HS-27A (cell line): ENCODE measurements around the gene RGS3.

Source experiments
- DNase-seq: peaks from one replicate; pipeline ENCODE4 v3.0.0-alpha.2; 2012; ENCODE audit warnings: low read depth, missing footprints

The RGS3 gene

DNA sequence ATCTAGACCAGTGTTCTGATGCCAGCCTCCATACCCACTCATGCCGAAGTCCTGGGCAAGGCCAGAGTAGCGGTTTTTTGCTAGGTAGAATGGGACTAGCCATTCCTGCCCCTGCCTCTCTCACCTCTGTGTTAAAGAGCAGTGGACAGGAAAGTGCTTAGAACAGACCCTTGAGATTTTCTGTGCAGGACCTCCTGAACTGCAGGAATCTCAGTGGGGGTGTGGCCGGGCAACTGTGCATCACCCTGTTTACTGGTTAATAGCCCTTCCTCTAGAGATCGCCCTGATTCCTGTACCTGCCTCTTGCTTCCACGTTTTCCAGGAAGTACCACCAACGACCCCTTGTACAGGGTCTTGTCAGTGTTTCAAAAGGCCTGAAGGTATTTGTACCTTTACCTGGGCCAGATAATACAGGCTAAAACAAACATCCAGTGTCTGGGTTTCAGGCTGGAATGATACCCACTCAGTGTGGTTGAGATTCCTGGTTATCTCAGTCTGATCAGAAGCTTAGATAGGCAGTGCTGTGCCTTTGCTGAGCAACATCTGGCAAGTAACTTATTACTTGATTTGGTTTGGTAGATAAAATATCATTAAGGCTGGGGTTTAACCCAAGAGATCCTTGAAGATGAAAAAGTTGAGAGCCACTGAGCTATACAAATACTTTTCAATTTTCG is 65.9 kb downstream of the RGS3 start:
- DNase-seq: no peak

DNA sequence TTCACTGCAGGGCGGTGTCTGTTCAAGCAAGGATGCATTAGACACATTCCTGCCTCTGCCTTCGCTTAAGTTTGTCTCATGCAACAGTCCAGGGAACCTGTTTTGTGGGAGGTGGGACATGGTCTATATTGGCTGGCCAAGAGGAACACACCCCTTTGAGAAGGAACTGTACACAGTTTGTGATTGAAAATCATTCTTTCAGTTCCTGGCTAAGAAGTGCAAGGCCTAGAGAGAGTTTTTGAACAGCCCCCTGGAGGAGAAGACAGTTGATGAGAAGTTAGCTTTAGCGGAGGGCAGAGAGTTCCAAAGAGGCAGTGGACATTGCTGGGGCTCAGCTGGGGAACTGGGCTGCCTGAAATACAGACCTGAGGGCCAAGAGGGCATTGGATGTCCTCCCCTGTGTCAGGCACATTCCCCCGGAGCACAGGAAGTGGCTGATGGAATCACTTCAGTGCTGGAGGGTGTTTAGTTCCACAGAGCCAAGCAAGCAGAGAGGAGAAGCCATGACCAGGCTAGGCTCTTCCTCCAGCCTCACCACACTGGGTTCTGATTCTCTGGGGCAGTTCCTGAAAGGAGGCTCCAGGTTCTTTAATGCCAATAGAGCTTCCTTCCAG is 66.6 kb downstream of the RGS3 start:
- DNase-seq: no peak

DNA sequence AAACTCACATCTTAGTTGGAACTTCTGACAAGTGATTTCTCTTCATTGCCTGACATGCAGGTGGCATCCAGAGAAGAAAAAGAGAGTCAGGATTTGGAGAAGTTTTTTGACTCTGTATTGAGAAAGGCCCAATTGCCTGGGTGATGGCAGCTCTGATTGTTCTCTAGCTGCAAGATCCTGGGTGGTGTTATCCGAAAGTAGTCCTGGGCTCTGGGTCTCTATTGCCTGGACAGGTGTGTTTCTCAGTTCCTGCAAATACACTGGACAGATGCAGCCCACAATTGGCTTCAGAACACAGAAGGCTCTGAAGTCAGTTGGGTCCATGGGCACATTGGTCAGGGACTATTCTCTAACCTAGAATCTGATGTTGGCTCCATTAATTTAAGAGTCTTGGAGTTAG is 67.4 kb downstream of the RGS3 start:
- no peak for DNase-seq

DNA sequence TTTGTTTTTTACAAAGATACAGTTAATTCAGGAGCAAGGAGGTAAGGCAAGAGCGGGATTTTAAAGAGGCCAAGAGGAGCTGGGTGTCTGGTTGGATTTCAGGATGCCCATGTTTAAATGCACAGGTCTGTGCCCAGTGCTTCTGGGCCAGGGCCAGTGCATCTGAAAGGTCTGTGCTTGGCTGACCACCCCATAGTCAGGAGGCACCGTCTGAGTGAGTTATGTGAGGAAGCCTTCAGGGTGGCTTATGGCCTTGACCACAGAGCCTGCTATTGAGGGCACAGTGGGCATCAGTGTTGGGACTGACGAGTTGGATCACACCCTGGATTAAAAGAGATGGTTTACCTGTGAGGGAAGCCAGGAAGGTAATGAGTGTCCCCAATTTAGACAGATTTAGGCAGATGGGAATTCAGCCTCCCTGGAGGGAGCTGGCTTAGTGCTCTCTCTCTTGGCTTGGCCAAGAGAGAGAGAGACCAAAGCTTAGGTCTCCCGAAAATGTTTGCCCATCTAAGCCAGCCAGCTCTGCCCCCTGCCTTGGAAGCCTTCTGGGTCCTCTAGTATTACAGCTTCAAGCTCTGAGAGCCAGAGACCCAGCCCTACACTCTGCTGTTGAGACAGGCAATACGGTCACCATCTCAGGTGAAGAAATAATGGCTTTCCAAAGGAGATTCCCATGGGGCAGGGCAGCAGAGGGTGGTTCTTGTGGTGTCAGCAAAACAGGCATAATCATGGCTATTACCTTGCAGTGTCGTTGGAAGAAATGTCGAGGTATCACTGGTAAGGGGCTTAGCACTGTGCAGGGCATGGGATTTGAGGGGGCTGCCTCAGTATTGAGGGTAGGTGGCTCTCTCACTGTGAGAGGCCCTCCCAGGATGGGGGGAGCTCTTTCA is 68.6 kb downstream of the RGS3 start:
- no peak for DNase-seq

DNA sequence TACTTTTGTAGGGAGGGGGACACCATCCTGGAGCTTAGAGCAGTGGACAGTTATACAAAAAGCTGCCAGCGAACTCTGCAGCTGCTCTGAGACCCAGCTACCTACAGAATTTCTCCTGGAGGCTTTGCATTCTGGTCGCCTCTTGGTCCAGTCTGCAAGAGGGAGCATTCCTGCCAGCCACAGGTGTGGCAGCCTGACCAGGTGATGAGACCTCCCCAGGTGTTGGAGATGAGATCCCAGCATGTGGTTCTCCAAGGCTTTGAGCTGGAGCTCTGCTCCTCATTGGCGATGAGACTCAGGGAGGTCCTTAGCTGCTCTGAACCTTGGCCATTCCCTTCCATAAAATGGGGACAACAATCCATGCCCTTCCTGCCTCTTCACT is 69.3 kb downstream of the RGS3 start:
- DNase-seq: no peak

DNA sequence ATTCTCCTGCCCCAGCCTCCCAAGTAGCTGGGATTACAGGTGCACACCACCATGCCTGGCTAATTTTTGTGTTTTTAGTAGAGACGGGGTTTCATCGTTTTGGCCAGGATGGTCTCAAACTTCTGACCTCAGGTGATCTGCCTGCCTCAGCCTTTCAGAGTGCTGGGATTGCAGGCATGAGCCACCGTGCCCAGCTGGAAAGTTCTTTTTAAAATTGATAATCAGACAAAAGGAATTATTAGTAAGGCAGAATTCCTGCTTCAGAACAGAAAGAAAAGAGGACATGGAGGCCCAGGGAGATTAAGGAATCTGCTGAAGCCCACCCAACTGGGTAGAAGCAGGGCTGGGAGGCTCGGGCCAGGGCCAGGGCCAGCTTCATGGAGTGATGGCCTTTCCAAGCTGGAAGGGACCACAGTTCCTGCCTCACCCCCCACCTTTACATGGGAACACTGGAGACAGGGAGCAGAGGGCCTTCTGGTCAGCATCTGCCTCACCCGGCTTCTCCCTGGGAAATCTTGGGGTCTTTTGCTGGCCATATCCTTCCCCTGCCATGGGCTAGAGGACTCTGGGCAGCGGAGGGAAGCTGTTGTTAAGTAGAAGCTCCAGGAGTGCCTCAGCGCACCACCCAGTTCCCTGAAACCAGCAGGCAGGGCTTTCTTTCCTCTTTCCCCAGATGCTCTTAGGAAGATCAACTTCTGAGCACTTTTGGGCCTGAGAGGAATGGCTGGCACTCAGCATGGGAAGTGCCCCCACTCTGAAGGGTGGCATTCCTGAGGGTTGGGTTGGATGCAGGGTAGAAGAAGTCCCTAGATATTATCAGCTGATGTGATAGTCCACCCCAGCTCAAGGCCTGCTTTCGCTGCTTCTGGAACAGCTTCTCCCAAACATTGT is 70.1 kb downstream of the RGS3 start:
- DNase-seq: no peak

DNA sequence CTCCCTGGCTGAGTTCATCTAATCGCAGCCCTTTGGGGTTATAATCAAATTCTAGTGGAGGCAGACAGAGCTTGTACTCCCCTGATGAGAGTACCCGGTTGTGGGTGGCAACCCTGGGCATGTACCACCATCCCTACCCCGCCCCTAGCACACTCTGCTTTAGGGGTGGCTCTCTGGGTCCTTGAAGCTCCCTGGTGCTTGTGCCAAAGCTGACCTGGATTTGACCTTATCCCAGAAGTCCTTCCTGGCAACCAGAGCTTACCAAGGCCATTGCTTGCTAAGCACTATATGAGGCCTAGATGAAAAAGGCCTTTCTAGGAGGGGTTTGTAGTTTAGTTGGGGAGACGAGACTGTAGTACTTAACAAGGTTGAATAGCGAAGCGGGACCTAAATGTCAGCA is 72.2 kb downstream of the RGS3 start:
- DNase-seq: no peak

DNA sequence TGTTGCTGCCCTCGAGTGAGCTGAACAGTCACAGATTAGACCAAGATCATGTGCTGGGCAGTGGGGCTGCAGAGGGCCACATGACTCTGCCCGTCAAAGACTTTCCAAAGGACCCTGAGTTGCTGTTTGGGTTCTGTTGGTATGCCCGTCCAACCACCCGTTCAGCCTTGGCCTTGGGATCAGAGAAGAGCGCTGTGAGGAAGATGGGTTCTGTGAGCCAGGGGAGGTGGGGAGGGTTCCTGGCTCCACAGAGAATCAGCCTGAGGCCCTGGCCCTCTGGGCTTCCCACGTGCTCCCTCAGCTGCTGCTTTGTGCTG is 72.6 kb downstream of the RGS3 start:
- no peak for DNase-seq

DNA sequence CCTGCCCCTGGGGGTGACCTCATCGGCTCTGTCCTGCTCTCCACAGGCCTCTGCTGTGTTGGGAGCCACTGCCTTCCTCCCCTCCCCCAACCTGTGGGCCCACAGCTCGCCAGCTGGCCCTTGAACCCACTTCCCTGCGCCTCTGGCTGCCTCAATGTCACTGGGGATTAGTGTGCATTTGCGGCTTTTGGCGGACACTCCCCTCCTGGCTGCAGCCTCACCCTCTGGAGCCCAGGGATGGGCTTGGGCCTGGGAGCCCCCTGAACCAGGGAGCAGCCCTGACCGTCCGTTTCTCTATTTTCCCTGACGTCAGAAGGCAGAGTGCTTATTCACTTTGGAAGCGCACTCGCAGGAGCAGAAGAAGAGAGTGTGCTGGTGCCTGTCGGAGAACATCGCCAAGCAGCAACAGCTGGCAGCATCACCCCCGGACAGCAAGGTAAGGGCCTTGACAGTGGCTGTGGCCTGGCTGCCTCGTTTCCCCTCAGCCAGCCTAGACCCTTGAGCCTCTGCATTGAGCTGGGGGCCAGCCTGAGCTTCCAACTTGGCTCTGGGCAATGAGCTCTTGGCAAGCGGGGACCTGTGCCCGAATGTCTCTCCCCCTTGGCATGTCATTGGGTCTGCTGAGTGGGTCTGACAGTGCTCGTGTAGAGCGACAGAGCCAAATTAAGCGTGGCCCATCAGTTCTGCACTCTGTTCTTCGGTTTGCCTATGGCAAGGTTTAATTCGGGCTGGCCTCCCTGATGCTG is 73.1 kb downstream of the RGS3 start:
- no peak for DNase-seq

DNA sequence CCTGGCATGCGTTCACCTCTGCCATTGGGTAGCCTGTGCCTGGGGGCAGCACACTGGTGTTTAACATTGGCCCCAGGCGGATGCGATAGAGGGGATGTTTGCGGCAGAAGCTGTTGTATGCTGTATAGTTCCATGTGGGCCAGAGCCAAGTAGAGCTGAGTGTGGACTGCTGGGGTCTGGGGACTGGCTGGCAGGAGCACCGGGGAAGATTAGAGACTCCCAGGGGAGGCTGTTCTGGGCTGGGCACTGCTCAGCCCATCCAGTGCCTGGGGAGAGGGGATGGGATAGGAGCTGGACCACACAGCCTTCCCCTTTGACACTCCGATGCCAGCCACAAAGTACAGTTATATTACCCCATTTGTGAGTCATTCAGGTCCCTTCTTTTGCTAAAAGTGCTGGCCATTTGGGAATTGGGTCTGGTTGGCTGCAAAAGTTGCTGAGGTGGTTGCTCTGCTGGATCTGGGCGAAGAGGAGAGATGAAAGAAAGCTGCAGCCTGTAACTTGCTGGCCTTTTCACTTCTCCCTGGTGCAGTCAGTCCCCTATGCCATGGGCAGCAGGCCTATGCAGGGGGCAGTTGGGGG is 73.8 kb downstream of the RGS3 start:
- no peak for DNase-seq

DNA sequence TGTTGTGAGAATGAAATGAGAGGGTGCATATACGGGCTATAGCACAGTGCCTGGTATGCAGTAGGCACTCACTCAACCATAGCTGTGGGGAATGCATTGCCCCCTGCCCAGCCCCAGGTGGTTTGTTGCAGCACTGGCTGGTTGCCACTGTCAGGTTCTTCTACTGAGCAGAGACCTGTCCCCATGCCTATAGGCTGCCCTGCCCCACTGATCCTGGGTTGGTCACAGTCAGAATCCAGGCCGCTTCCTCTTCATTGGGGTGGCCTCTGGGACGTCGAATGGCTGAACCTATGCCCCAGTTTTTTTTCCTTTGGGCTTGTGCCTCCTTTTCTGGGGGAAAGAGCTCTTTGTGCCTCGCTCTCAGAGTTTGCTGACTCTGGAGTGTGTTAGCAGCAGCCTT is 74.6 kb downstream of the RGS3 start:
- DNase-seq: no peak

DNA sequence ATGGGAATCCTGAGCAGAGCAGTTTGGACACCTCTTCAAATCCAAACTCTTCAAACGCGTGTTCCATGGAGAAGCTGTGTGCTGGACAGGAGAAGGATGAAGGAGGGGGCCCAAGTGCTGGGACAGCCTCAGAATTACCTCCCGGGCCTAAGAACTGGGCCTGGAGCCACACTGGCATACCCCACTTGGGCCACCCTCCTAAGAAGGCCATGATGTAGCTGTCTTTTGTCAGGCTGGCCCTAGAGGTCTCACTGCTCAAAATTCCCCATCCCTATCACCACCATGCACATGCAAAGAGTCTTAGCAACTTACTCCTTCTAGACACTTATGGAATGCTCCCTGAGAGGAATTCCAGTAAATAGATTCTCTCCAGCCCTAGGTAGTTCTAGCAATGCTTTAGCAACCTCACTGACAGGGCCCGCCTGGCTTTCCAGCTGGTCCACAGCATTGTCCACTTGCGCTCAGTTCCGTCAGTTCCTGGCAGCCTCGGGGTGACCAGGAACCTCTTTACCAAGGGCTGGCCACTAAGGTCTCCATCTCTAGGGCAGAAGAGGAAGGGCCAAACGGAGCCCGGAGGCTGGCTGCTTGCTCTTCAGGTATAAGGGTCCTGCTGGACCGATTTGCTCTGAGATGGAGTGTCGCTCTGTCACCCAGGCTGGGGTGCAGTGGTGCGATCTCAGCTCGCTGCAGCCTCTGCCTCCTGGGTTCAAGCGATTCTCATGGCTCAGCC is 75.3 kb downstream of the RGS3 start:
- DNase-seq: no peak

DNA sequence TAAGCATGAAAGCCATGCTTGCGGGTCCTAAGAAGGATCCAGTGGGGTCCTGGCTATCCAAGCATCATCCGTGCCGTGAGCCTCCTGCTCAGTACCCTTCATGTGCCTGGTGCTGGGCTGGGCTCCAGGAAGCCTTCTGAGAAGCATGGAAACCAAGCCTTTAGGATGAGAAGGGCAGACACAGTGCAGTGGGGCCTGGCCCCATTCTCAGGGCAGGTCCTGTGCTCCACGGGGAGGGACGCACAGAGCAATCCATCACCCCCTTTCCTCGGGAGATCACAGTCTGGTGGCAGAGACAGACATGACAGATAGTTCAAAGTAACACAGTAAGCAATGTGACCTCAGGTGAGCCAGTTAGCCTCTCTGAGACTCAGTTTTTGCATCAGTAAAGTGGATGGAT is 76.9 kb downstream of the RGS3 start:
- DNase-seq: no peak

DNA sequence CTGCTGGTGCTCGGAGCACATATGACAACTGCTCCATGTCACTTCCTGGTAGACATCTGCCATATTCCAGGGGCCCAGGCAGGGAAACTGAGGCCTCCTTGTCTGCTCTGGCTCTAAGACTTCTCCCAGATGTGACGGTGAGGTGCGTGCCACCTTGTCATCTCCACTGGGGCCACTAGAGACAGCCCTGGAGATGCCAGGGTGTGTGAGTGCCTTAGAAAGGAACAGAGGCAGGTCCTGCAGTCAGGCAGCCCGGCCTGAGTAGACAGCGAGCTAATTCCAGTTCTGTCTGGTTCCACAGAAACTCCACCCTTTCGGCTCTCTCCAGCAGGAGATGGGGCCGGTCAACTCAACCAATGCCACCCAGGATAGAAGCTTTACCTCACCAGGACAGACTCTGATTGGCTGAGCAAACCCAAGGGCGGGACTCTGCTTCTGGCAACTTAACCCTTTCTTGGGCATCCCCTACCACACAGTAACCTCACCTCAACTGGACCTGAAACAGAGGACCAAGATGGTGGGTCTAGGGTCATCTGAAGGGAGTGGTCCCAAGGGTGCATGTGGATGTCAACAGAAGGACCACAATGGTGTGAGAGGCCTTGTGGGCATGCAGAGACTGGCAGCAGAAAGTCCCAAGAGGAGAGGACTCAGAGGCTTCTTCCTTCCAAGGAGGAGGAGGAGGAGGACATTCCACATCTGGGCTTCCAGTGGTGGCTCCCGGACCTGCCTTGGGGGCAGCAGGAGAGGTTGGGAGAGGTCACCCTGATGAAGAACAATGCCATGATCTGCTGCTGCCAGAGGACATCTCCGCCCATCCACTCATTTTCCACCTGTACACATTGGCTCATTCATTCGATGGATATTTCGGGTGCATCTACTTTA is 77.7 kb downstream of the RGS3 start:
- no peak for DNase-seq

DNA sequence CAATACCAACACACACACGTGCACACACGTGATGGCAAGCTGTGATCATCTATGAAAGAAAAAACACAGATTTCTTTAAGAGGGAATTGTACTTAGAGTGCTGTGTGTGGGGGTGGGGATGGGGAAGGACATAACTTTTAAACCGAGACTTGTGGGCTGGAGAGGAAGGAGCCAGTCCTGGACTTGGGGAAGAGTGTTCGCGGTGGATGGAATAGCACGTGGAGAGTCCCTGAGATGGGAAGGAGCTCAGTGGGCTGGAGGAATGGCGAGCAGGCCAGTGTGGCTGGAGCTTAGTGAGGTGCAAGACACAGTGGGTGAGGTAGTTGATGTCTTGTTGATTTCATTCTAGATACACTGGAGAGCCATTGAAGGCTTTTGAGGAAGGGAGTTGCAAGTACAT is 78.5 kb downstream of the RGS3 start:
- no peak for DNase-seq

DNA sequence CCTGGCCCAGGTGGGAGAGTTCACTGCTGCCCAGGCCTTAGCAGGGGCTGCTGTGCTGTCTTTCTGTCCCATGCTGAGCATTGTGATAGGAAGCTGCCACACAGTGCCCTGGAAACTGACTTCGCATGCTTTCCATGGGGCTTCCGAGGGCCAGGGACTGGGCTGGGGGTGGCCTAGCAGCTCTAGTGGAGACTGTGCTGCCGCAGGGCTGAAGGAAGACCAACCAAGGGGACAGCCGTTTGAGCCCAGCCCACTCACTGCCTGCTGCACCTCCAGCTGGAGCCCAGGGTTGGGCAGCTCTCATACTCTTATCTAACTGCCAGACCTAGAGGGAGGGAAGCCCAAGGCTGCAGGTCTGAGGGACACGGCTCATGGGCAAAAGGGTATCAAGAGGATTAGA is 79.2 kb downstream of the RGS3 start:
- no peak for DNase-seq

DNA sequence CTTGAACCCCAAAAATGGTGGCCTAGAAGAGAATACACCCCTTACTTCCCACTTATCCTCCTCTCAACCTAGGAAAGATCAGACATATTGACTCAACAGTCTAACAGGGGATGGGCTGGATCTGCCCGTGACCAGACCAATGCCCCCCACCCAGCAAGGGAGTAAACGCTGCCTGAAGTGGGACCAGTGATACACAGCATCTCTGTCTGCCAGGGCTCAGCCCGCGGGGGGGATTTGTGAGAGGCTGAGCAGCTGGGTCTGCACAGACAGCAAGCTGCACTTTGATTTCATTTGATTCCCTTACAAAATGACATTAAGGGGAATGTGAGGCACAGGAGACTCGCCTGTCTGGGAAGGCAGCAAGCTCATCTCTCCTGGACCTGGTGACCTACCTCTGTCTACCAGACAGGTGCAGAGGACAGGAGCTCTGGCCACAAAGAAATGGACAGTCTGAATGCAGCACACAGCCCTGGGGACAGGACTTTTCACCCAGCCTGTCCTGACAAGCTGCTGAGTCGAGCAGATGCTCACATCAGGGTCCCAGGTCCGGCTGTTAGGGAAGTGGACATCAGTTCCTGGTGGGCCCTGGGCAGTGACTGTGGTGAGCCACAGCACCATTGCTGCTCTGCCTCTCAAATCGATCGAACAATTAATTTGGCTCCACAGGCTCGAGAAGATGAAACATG is 79.9 kb downstream of the RGS3 start:
- DNase-seq: no peak

DNA sequence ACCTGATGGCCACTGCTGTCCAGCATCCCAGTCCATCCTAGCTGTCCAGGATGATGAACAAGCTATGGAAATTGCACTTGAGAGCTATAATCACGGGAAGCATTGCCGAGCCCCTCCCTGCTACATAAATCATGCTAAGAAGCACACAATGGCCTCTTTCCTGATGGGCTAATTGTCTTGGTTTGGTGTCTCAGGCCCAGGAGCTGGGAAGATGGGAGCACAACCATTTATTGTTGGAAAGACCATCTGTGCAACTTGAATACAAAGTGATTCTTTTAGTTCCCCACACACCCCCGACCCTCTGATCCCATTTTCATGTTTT is 80.4 kb downstream of the RGS3 start:
- no peak for DNase-seq

DNA sequence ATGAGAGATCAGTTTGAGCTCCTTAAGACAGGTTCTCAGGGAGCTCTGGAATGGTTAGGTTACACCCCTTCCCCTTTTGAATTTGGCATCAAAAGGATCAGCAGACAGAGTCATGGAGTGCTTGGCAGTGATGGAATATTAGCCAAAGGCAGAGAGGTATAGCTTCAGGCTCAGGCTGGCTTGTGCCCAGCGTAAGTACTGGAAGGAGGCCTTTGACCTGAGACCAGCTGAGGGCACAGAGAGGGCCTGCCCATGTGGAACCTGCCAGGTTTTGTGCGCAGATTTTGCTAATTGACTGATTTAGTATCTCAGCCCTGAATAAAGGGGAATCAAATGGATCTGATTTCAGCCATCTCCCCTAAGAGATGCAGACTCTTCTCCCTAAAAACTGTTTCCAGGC is 81.5 kb downstream of the RGS3 start:
- DNase-seq: no peak
